Upper lobe of right lung (tissue), 1 donor: ENCODE measurements around the gene PLEKHG2. TPM values are rescaled to one million over a fixed set of nuclear protein-coding genes. Genes with fewer than 3 reads are reported as not detected.

Experiments used
- ATAC-seq: fragments of 200-7000 bp; cut with Tn5 transposase; one replicate; pipeline ENCODE4 v1.9.1; 2020; ENCODE audit warnings: mild to moderate bottlenecking, moderate library complexity
- DNase-seq: peaks from one replicate; pipeline ENCODE4 v3.0.0-alpha.2; 2020
- H3K27ac ChIP-seq: fragments of 200-600 bp; one replicate; pipeline ENCODE4 v1.8.0; 2022
- H3K27me3 ChIP-seq: fragments of 200-600 bp; one replicate; pipeline ENCODE4 v1.8.0; 2022; ENCODE audit warnings: mild to moderate bottlenecking
- H3K36me3 ChIP-seq: fragments of 200-600 bp; one replicate; pipeline ENCODE4 v1.8.0; 2022
- H3K4me1 ChIP-seq: fragments of 200-600 bp; one replicate; pipeline ENCODE4 v1.8.0; 2022
- H3K4me3 ChIP-seq: fragments of 200-600 bp; one replicate; pipeline ENCODE4 v1.8.0; 2022; ENCODE audit warnings: mild to moderate bottlenecking
- H3K9me3 ChIP-seq: fragments of 200-600 bp; one replicate; pipeline ENCODE4 v1.8.0; 2022
- intact Hi-C: fragments of 100-400 bp; cut with DNase I; formaldehyde crosslinking; loops from one replicate; pipeline ENCODE4 v1.11.0; 2022
- total RNA-seq: library from RNA; stranded (reverse); fragmentation: NEBNext Ultra II Directional; extraction: Animal tissue kit (Norgen Biotek cat#: 25700); gene quantifications from one replicate; pipeline ENCODE4 v1.2.1, GENCODE V29; 2021
- TF ChIP-seq, protein P1 (sequence below): fragments of 200-600 bp; IDR thresholded peaks from one replicate; pipeline ENCODE4 v1.8.0; 2022; ENCODE audit warnings: antibody characterized with exemption
- donor health status: DM: no; HTN: yes; CAD: no; lungs with severe emphysema.

PLEKHG2 gene
- total RNA-seq, 1 donor from 2014 or later: 32.4 TPM

DNA sequence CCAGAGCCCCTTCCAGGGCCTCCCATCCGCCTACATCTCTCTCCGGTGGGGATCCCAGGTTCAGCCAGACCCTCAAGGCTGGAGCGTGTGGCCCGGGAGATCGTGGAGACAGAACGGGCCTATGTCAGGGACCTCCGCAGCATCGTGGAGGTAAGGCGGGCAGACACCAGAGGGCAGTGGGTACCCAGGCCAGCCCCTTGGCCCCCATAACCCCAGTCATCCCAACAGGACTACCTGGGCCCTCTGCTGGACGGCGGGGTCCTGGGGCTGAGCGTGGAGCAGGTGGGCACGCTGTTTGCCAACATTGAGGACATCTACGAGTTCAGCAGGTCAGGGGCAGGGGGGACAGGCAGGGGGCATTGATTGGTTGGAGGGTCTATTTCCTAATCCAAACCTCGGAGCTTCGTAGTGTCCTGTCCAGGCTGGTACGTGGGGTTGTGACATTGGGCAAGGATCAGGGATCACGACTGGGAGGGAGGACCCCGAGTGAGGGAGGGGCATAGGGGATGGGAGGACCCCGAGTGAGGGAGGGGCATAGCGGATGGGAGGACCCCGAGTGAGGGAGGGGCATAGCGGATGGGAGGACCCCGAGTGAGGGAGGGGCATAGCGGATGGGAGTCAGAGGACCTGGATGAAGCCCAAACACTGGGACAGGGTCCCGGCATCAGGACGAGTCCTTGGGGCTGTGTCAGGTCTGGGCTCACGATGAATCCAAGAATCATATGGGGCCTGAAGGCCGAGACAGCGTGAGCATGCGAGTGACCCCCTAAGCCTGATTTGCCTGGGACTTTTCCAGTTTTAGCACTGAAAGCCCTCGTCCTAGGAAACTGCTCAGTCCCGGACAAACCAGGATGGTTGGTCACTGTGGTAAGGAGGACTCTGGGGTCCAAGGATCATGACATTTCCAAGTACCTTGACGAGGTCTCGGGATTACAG, 2.9 kb downstream of the PLEKHG2 start:
- peaks cover 10% of the 10 kb centered on the region for H3K36me3 ChIP-seq
- no peak overlapping the region for H3K27ac ChIP-seq
- H3K4me3 ChIP-seq: peak overlapping the region; percentile 81
- DNase-seq: no peak
- intact Hi-C loops: no loop called here
- no peaks in the 10 kb centered on the region for H3K9me3 ChIP-seq
- ATAC-seq: no peak
- H3K27me3 ChIP-seq: no peaks in the 10 kb centered on the region
- TF ChIP-seq, protein P1, sequence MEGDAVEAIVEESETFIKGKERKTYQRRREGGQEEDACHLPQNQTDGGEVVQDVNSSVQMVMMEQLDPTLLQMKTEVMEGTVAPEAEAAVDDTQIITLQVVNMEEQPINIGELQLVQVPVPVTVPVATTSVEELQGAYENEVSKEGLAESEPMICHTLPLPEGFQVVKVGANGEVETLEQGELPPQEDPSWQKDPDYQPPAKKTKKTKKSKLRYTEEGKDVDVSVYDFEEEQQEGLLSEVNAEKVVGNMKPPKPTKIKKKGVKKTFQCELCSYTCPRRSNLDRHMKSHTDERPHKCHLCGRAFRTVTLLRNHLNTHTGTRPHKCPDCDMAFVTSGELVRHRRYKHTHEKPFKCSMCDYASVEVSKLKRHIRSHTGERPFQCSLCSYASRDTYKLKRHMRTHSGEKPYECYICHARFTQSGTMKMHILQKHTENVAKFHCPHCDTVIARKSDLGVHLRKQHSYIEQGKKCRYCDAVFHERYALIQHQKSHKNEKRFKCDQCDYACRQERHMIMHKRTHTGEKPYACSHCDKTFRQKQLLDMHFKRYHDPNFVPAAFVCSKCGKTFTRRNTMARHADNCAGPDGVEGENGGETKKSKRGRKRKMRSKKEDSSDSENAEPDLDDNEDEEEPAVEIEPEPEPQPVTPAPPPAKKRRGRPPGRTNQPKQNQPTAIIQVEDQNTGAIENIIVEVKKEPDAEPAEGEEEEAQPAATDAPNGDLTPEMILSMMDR: no peak
- H3K4me1 ChIP-seq: peaks cover 29% of the 10 kb centered on the region

DNA sequence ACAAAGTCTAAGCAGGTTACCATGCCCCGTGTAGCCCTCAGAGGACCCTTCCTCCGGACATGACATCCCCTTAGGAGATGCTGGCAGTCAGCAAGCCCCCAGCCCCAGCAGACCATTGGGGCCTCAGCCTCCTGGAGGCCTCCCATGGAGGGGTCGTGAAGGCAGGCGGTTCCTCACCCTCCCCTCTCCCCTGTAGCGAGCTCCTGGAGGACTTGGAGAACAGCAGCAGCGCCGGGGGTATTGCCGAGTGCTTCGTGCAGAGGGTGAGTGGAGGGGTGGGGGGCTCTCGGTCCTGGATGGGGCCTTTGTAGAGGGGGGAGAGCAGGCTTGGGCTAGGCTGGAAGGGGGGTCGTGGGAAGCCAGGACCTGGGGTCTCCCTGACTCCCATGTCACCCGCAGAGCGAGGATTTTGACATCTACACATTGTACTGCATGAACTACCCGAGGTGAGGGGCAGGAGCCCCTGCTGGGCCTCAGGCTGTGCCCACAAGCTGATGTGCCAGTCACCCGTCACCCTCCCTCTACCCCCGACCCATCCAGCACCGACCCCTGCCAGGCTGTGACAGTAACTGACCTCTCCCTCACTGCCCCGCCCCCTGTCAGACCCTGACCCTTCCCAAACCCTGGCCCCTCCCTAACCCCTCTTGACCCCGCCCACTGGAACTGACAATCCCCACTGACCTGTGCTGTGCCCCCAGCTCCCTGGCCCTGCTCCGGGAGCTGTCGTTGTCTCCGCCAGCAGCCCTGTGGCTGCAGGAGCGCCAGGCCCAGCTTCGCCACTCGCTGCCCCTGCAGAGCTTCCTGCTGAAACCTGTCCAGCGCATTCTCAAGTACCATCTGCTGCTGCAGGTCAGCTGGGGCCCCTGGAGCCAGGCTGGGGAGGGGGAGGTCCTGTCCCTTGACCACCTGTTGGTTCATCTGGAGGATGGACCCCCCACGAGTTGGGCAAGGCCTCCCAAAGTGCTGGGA, 4.0 kb downstream of the PLEKHG2 start:
- peaks cover 10% of the 10 kb centered on the region for H3K36me3 ChIP-seq
- no peak for DNase-seq
- peaks cover 18% of the 10 kb centered on the region for H3K4me1 ChIP-seq
- no peak for ATAC-seq
- H3K9me3 ChIP-seq: no peaks in the 10 kb centered on the region
- no peak overlapping the region for H3K4me3 ChIP-seq
- no peaks in the 10 kb centered on the region for H3K27me3 ChIP-seq
- intact Hi-C loops: no loop called here
- no peak overlapping the region for H3K27ac ChIP-seq
- TF ChIP-seq, protein P1: no peak

DNA sequence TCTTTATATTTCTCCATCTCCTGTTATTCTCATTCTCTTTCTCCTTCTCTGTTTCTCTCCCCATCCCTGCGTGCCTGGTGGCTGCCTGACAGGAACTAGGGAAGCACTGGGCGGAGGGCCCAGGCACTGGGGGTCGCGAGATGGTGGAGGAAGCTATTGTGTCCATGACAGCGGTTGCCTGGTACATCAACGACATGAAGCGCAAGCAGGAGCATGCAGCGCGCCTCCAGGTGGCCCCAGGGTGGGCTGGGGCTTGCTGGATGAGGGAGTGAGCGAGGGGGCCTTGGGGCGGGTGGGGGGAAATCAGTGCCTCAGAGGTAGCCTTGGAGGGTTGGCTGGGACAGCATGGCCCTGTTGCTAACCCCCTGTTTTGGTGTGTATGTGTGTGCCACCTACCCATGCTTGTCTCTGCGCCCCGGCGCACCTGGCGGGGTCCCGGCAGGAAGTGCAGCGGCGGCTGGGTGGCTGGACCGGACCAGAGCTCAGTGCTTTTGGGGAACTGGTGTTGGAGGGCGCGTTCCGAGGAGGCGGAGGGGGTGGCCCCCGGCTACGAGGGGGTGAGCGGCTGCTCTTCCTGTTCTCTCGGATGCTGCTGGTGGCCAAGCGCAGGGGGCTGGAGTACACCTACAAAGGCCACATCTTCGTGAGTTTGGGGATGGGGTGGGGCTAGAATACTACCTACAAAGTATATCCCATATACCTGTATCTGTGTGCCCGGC, 5.2 kb downstream of the PLEKHG2 start:
- intact Hi-C loops: no loop called here
- TF ChIP-seq, protein P1: no peak
- ATAC-seq: no peak
- DNase-seq: no peak
- no peaks in the 10 kb centered on the region for H3K9me3 ChIP-seq
- no peaks in the 10 kb centered on the region for H3K27me3 ChIP-seq
- H3K4me3 ChIP-seq: no peak overlapping the region
- no peak overlapping the region for H3K27ac ChIP-seq
- peaks cover 16% of the 10 kb centered on the region for H3K4me1 ChIP-seq
- peaks cover 10% of the 10 kb centered on the region for H3K36me3 ChIP-seq

DNA sequence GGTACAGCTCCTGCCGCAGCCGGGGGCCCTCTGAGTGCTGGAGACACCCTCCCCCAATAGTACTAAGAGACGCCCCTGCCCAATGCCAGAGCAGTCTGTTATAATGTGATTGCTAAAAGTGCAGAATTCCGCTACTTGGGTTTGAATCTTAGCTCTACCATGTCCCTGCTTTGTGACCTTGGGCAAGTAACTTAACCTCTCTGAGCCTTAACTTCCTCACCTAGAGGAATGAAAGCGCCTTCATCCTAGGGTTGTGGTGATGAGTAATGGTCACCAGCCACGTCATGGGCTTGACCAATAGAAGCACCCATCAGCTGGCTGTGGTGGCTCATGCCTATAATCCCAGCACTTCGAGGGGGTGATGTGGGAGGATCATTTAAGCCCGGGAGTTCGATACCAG, 6.5 kb downstream of the PLEKHG2 start:
- Histone ChIP-seq H3K36me3 (peaks cover 10% of the 10 kb centered on the region), H3K4me3 (no peak overlapping the region), H3K4me1 (peaks cover 12% of the 10 kb centered on the region), H3K9me3 (no peaks in the 10 kb centered on the region), H3K27me3 (no peaks in the 10 kb centered on the region), H3K27ac (no peak overlapping the region)
- intact Hi-C loops: no loop called here
- TF ChIP-seq, protein P1: no peak
- ATAC-seq (no peak), DNase-seq (no peak)

DNA sequence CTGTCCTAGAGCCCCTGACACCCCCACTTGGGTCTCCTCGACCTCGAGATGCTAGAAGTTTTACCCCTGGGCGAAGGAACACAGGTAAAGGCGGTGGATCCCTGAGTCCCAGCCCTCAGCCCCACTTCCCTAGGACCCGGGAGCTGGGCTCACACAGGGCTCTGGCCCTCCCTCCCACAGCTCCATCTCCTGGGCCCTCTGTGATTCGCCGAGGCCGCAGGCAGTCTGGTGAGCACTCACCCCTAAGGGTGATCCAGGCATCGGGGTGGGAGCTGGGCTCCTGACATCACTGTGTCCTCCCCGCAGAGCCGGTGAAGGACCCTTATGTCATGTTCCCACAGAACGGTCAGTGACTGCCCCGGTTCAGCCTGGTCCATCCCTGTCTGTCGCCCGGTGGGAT, 8.3 kb downstream of the PLEKHG2 start:
- Histone ChIP-seq H3K4me3 (no peak overlapping the region), H3K27me3 (no peaks in the 10 kb centered on the region), H3K4me1 (no peaks in the 10 kb centered on the region), H3K27ac (no peak overlapping the region), H3K36me3 (peaks cover 13% of the 10 kb centered on the region), H3K9me3 (no peaks in the 10 kb centered on the region)
- ATAC-seq (no peak), DNase-seq (no peak)
- intact Hi-C loops: no loop called here
- TF ChIP-seq, protein P1: no peak
